ENCODE measurements around the gene ADCY9.

- TF ChIP-seq POLR2A (IDR thresholded peaks at IDR 0.05) = no peak
- TF ChIP-seq CTCF (IDR thresholded peaks at IDR 0.05) = no peak
Observed at GRCh38 chr16:3977376-3977775, 138.9 kb downstream of the ADCY9 start.
